Measurements from ENCODE around the gene DEPDC5.

- TF ChIP-seq SUZ12 (IDR thresholded peaks at IDR 0.05) = no peak
- TF ChIP-seq ELF4 (IDR thresholded peaks at IDR 0.05) = no peak
These were observed 5.3 kb upstream of the DEPDC5 start for GRCh38 chr22:31748490-31748889.

Measured in HEK293T (cell line).